ENCODE data around the gene ZNRF1. TPM values are rescaled to one million over a fixed set of nuclear protein-coding genes. Genes with fewer than 3 reads are reported as not detected.

The ZNRF1 gene
- total RNA-seq, 1 donor from 2014 or later, result 82.3 TPM

GRCh38 chr16:75138636-75139035 lies 139.8 kb downstream of the ZNRF1 start:
- DNase-seq (ENCODE audit: low read depth), result no peak

- DNase-seq (ENCODE audit: low read depth), result no peak
These were observed 140.7 kb downstream of the ZNRF1 start for GRCh38 chr16:75139498-75139897.

DNA sequence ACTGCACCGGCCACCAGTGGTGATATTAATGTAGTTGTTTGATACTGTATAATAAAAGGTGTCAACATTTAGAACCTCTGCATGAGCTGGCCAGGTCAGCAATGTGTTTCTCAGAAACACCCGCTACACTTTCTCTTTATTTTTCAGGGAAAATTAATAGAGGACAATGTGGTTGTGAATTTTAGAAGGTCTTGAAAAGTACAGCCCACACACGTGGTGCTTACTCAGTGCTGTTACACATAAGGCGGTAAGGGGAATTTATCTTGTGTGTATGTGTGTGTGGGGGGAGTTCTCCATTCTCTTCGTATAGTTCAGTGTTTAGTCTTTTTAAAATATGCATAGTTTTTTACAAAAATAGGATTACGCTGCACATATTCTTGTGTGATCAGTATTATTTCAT lies 145.1 kb downstream of the ZNRF1 start:
- DNase-seq (ENCODE audit: low read depth), result no peak

GRCh38 chr16:75147968-75148310 lies 149.1 kb downstream of the ZNRF1 start:
- DNase-seq (ENCODE audit: low read depth), result no peak

DNA sequence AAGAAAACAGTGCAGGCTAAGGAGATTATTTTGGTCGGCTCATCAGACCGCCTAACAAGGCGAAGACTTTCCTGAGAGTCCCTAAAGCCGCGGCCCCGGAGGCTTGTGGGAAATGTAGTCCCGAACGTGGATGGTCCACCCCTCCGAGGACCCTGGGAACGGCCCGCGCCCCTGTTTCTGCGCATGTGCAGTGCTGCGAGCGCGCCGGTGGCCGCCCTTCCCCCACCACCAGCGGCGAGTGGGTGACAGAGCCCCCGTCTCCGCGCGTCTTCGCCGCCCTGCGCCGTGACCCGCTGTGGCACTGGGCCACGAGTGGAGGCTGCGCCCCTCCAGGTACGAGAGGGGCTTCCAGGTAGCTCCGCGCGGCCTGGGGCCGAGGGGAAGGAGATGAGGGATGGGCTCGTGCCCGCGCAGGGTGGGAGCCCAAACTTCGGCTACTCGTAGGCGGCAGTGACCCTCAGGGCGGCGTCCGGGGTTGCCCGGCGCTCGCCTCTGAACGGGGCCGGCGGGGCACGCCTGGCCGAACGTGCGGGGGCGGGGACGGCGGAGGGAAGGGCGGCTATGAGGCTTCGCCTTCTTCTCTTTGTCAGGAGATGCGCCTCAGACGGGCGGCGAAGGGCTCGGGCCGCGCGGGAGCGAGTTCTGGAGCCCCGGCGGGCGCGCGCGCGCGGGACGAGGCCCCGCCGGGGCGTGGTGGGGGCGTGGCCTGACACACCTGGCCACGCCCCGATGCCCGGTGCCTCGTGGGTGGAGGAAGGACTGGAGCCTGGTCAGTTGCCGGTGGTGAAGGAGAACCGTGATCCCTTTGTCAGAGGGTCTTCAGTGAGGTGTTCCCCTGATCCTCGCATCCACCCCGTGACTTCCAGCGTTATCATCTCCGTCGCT lies 149.7 kb downstream of the ZNRF1 start, which contains the start of gene ZFP1:
Gene ZFP1, plus strand, starts transcription at position 214 of the 885 bp plus-strand sequence. CDS start 4,428 bp downstream, outside the sequence.
- peak; percentile 96 for DNase-seq (ENCODE audit: low read depth)

GRCh38 chr16:75151798-75152197 lies 153.0 kb downstream of the ZNRF1 start:
- no peak for DNase-seq (ENCODE audit: low read depth)

DNA sequence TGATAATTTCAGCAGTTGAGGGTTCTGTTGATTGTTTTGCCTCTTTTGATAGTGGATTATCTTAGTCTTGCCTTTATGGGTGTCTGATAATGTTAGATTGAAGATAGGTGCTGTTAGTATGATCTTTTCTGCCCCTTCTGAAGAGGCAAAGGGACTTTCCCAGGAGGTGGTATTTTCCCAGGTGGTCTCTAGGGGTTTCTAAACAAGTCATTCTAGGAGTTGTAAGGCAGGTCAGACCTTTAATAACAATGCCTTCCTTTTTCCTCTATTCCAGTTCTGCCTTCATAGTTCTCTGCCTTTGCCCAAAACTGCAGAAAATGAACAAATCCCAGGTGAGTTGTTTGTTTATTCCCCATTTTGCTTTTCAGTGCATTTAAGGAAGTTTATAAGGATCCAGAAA lies 153.8 kb downstream of the ZNRF1 start:
- no peak for DNase-seq (ENCODE audit: low read depth)

GRCh38 chr16:75160386-75160785 lies 161.6 kb downstream of the ZNRF1 start:
- DNase-seq (ENCODE audit: low read depth), result no peak

Other genes starting within 250 kb of the ZNRF1 start
- not detected in 2 replicates for gene FA2H, start 224.2 kb upstream of the ZNRF1 start, total RNA-seq
- 14.8 and 15.4 TPM in 2 replicates for gene WDR59, start 13.9 kb upstream of the ZNRF1 start, total RNA-seq
- gene LDHD, start 117.8 kb downstream of the ZNRF1 start, total RNA-seq, result 1.7 and 3.5 TPM in 2 replicates
- gene ZFP1, start 149.5 kb downstream of the ZNRF1 start, total RNA-seq, result 11.1 and 12.0 TPM in 2 replicates
- 2.3 and 6.1 TPM in 2 replicates for gene CTRB2, start 208.1 kb downstream of the ZNRF1 start, total RNA-seq
- 3.4 and 4.5 TPM in 2 replicates for gene CTRB1, start 220.0 kb downstream of the ZNRF1 start, total RNA-seq